HepG2 (cell line): ENCODE data around the gene C11orf21. TPM values are rescaled to one million over a fixed set of nuclear protein-coding genes. Genes with fewer than 3 reads are reported as not detected.

Source experiments
- ATAC-seq: fragments of 200-7000 bp; cut with Tn5 transposase; 3 replicates; pipeline ENCODE4 v1.9.1; 2020; ENCODE audit warnings: mild to moderate bottlenecking, moderate library complexity
- BruUV-seq: library from RNA; stranded (reverse); fragments of 400-500 nt; replicated peaks from 2 replicates; lab custom pipeline; 2021; lab: Mats Ljungman, UMichigan
- CTCF ChIA-PET: fragments of 300-600 bp; formaldehyde crosslinking; extraction: SDS; loops from one replicate; lab custom pipeline; 2021; ENCODE audit warnings: low total read pairs, inconsistent platforms, low intra/inter-chr PET ratio; lab: Yijun Ruan, JAX
- POLR2A ChIA-PET: fragments of 350-600 bp; sonication (Branson Sonifier 250); formaldehyde crosslinking; loops from one replicate; lab custom pipeline; 2020; ENCODE audit warnings: antibody characterized with exemption, inconsistent platforms; lab: Yijun Ruan, JAX
- DNase-seq: peaks from one replicate; pipeline ENCODE4 v3.0.0-alpha.2; 2015; ENCODE audit warnings: low spot score
- FAIRE-seq: peaks from 3 replicates; lab custom pipeline; 2011; peaks lifted over from hg19 to GRCh38; lab: Jason Lieb, UNC
- H2AFZ ChIP-seq: one replicate; pipeline ENCODE4 v1.6.1; 2011; ENCODE audit warnings: low read length, inconsistent platforms
- H3K27ac ChIP-seq: fragments of 300-600 bp; 3 replicates; pipeline ENCODE4 v1.8.0; 2011; ENCODE audit warnings: mixed run types, mild to moderate bottlenecking, mixed read lengths, low read length, inconsistent platforms; ENCODE audit not compliant: insufficient read depth; ENCODE audit errors: extremely low read length
- H3K27me3 ChIP-seq, 2 experiments: fragments of 200-600 bp in 1 of 2; 2 replicates in 1 of 2; 3 replicates in 1 of 2; pipeline versions ENCODE4 v1.6.0 to v1.8.0; 2011; ENCODE audit warnings: low read length in 2 of 2, mild to moderate bottlenecking in 2 of 2, moderate library complexity in 2 of 2, inconsistent platforms in 1 of 2; ENCODE audit not compliant: insufficient read depth in 2 of 2, control insufficient read depth in 1 of 2
- H3K36me3 ChIP-seq, 2 experiments: fragments of 200-600 bp in 1 of 2; replicated peaks in 1 of 2; 2 replicates in 1 of 2; 3 replicates in 1 of 2; pipeline versions ENCODE4 v1.5.1 to v1.8.0; 2011; ENCODE audit warnings: low read length in 2 of 2, inconsistent platforms in 1 of 2; ENCODE audit not compliant: insufficient read depth in 2 of 2, control insufficient read depth in 1 of 2
- H3K4me1 ChIP-seq: 2 replicates; pipeline ENCODE4 v1.5.1; 2012; ENCODE audit warnings: low read length, inconsistent platforms; ENCODE audit not compliant: insufficient read depth
- H3K4me2 ChIP-seq: 2 replicates; pipeline ENCODE4 v1.6.0; 2011; ENCODE audit warnings: low read depth, low read length, inconsistent platforms
- H3K4me3 ChIP-seq, 3 experiments: fragments of 200-600 bp in 1 of 3; sonication (generic), shearing (Covaris generic) in 1 of 3; replicated peaks in 1 of 3; 2 replicates each; pipeline ENCODE4 v1.5.1; 2011 to 2016; ENCODE audit warnings: low read length in 3 of 3, inconsistent platforms in 2 of 3, low read depth in 2 of 3, mild to moderate bottlenecking in 2 of 3, control low read depth in 1 of 3, mixed read lengths in 1 of 3; ENCODE audit not compliant: insufficient read depth in 1 of 3
- H3K79me2 ChIP-seq: one replicate; pipeline ENCODE4 v1.6.1; 2011; ENCODE audit warnings: low read length, inconsistent platforms; ENCODE audit not compliant: insufficient read depth
- H3K9ac ChIP-seq: 2 replicates; pipeline ENCODE4 v1.6.0; 2011; ENCODE audit warnings: mild to moderate bottlenecking, low read depth, low read length, inconsistent platforms; ENCODE audit not compliant: insufficient read depth
- H3K9me3 ChIP-seq: 2 replicates; pipeline ENCODE4 v1.5.1; 2012; ENCODE audit warnings: mild to moderate bottlenecking, low read length
- H4K20me1 ChIP-seq: 2 replicates; pipeline ENCODE4 v1.6.0; 2011; ENCODE audit warnings: inconsistent platforms, mild to moderate bottlenecking, low read length, moderate library complexity; ENCODE audit not compliant: insufficient read depth
- DMAP1 ChIP-seq: IDR thresholded peaks from 2 replicates; pipeline ENCODE4 v1.6.1; 2016
- DNMT1 ChIP-seq: sonication (generic); formaldehyde crosslinking; IDR thresholded peaks from 2 replicates; pipeline ENCODE4 v1.5.1; 2020; ENCODE audit warnings: mild to moderate bottlenecking, missing genetic modification reagents
- GLMP ChIP-seq: sonication (generic); formaldehyde crosslinking; IDR thresholded peaks from 2 replicates; pipeline ENCODE4 v1.9.0; 2021; ENCODE audit warnings: missing genetic modification reagents, mild to moderate bottlenecking, borderline replicate concordance
- RORA ChIP-seq: sonication (generic); formaldehyde crosslinking; IDR thresholded peaks from 2 replicates; pipeline ENCODE4 v1.5.0; 2020; ENCODE audit warnings: mild to moderate bottlenecking, missing genetic modification reagents, moderate library complexity
- ZNF205 ChIP-seq: IDR thresholded peaks from 2 replicates; pipeline ENCODE4 v1.6.1; 2018; ENCODE audit warnings: missing biosample characterization, missing genetic modification reagents
- ZNF230 ChIP-seq: sonication (generic); formaldehyde crosslinking; IDR thresholded peaks from 2 replicates; pipeline ENCODE4 v1.4.0; 2020; ENCODE audit warnings: mild to moderate bottlenecking, missing genetic modification reagents
- ZNF34 ChIP-seq: sonication (generic); formaldehyde crosslinking; IDR thresholded peaks from 2 replicates; pipeline ENCODE4 v1.4.0; 2020; ENCODE audit warnings: mild to moderate bottlenecking, missing genetic modification reagents, borderline replicate concordance
- ZNF451 ChIP-seq: sonication (generic); formaldehyde crosslinking; IDR thresholded peaks from 2 replicates; pipeline ENCODE4 v1.5.0; 2020; ENCODE audit warnings: mild to moderate bottlenecking, missing genetic modification reagents
- ZNF562 ChIP-seq: sonication (generic); formaldehyde crosslinking; IDR thresholded peaks from 2 replicates; pipeline ENCODE4 v1.8.0; 2022; ENCODE audit warnings: missing genetic modification reagents, borderline replicate concordance
- WGBS: methylation state at CpG from one replicate; pipeline ENCODE4 v1.1.6; 2017; ENCODE audit warnings: low lambda C conversion rate; 5-methylcytosine and 5-hydroxymethylcytosine counted together
- in situ Hi-C: cut with HindIII; loops from 2 replicates; pipeline ENCODE4 v1.10.0; 2017; ENCODE audit warnings: low pct_unique_long_range_greater_than_20kb; ENCODE audit not compliant: extremely low pct_ligation_motif_present
- intact Hi-C: fragments of 100-400 bp; cut with micrococcal nuclease; formaldehyde crosslinking; loops from one replicate; pipeline ENCODE4 v1.10.0; 2022; ENCODE audit not compliant: unreplicated experiment
- polyA plus RNA-seq, 8 experiments: library from polyadenylated mRNA; depleted of rRNA in 3 of 8; stranded (reverse) in 7 of 8; unstranded in 1 of 8; fragments of >200 nt; fragmentation: Illumina TruSeq in 4 of 8; extraction: Trizol in 4 of 8; gene quantifications; 2 replicates each; pipeline versions ENCODE4 v1.2.1 to v1.2.3, GENCODE V29; 2011 to 2016; ENCODE audit warnings: low read depth in 4 of 8, missing spikeins in 1 of 8, mixed read lengths in 1 of 8; ENCODE audit not compliant: insufficient read depth in 1 of 8
- total RNA-seq, 5 experiments: library from RNA; depleted of rRNA; stranded (reverse); fragments of >200 nt; fragmentation: Illumina TruSeq; extraction: Trizol; gene quantifications; 2 replicates each; pipeline ENCODE4 v1.2.3, GENCODE V29; 2016; ENCODE audit warnings: low read depth in 1 of 5
- TF ChIP-seq, protein P1 (sequence below): sonication (generic); formaldehyde crosslinking; IDR thresholded peaks from 2 replicates; pipeline ENCODE4 v1.4.0; 2020; ENCODE audit warnings: missing genetic modification reagents, mild to moderate bottlenecking, borderline replicate concordance

Gene C11orf21
- total and polyA plus RNA-seq, 2 of the 13 experiments (the other 11 are each of a cell fraction or from before 2014, with no cell fraction given), result 0.08 TPM; not detected in 1

DNA sequence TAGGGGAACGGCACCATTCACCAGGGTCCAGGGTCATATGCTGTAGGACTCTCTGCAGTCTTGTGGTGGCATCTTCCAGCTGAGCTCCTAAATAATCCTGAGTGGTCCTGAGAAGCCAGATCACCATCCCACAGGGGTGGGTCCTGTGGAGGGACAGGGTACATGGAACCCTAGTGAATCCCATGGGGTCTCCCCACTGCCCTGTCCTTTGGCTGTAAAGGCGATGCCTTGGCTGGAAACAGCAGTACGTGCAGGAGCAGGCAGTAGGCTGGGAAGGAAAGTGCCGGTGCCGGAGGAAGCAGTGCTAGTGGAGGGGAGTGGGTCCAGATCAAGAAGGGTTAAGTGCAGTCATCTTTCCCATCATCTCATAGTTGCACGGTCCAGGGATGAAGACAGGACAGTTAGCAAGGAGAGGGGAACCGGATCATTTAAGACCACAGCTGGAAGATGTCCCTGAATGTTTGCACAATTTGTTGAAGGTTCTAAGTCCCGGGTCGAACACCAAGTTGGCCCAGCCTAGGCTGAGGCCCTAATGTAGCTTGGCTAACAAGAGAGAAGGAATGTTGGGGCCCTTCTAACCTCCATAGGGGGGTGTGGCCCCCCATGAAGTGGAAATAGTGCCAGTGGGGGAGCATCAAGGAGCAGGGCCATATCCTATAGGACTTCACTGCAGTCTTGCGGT, 18.2 kb upstream of the C11orf21 start (continued):
- TF ChIP-seq, protein P1, sequence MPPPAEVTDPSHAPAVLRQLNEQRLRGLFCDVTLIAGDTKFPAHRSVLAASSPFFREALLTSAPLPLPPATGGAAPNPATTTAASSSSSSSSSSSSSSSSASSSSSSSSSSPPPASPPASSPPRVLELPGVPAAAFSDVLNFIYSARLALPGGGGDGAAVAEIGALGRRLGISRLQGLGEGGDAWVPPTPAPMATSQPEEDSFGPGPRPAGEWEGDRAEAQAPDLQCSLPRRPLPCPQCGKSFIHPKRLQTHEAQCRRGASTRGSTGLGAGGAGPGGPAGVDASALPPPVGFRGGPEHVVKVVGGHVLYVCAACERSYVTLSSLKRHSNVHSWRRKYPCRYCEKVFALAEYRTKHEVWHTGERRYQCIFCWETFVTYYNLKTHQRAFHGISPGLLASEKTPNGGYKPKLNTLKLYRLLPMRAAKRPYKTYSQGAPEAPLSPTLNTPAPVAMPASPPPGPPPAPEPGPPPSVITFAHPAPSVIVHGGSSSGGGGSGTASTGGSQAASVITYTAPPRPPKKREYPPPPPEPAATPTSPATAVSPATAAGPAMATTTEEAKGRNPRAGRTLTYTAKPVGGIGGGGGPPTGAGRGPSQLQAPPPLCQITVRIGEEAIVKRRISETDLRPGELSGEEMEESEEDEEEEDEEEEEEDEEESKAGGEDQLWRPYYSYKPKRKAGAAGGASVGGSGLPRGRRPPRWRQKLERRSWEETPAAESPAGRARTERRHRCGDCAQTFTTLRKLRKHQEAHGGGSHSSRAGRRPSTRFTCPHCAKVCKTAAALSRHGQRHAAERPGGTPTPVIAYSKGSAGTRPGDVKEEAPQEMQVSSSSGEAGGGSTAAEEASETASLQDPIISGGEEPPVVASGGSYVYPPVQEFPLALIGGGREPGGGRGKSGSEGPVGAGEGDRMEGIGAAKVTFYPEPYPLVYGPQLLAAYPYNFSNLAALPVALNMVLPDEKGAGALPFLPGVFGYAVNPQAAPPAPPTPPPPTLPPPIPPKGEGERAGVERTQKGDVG (CRISPR knock-in tag), result no peak
- TF ChIP-seq ZNF205 (CRISPR knock-in tag) (no peak), ZNF562 (CRISPR knock-in tag) (no peak), GLMP (CRISPR knock-in tag) (no peak)
- TF ChIP-seq, all 625 proteins: peak for 0

DNA sequence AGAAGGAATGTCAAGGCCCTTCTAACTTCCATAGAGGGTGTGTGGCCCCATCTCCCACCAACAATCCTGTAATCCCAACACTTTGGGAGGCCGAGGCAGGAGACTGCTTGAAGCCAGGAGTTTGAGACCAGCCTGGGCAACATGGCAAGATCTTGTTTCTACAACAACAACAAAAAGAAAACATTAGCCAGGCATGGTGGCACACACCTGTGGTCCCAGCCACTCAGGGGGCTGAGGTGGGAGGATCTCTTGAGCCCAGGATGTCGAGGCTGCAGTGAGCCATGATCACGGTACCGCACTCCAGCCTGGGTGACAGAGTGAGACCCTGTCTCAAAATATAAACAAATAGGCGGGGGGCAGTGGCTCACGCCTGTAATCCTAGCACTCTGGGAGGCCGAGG, 17.0 kb upstream of the C11orf21 start:
- no peak for TF ChIP-seq ZNF230 (CRISPR knock-in tag)
- no peak for TF ChIP-seq DNMT1 (CRISPR knock-in tag)
- no peak for TF ChIP-seq RORA
- no peak for TF ChIP-seq DMAP1 (CRISPR knock-in tag)
- TF ChIP-seq ZNF451 (CRISPR knock-in tag), result no peak
- TF ChIP-seq ZNF34 (CRISPR knock-in tag), result no peak
- Histone ChIP-seq H3K27me3 (peaks cover 8 to 25% of the 10 kb centered on the region in 2 experiments; a peak in 2 of 5 replicates), H3K27ac (no peak overlapping the region), H3K36me3 (no peaks in the 10 kb centered on the region), H3K79me2 (no peaks in the 10 kb centered on the region), H3K9me3 (no peaks in the 10 kb centered on the region), H3K9ac (no peak overlapping the region), H3K4me3 (no peak overlapping the region), H2AFZ (no peak overlapping the region), H3K4me1 (no peaks in the 10 kb centered on the region), H3K4me2 (no peak overlapping the region), H4K20me1 (no peaks in the 10 kb centered on the region)
- ATAC-seq (no peak), FAIRE-seq (no peak), DNase-seq (no peak)
- 44% methylated on average over 6 of the region's 7 CpGs for WGBS
- in situ Hi-C loops (no loop called here), intact Hi-C loops (loop anchor here (10.0 kb wide), 1 partner anchor 216 kb away; no protein-coding TSS in a partner anchor)
- CTCF ChIA-PET, result no interaction called here
- BruUV-seq, result no TSS peak
- POLR2A ChIA-PET, result no interaction called here
